Measurements from ENCODE around the gene CTPS1. TPM values are rescaled to one million over a fixed set of nuclear protein-coding genes. Genes with fewer than 3 reads are reported as not detected.

Gene CTPS1
- total RNA-seq, 1 donor from 2014 or later = 25.6 TPM

- DNase-seq (ENCODE audit: extremely low spot score, unreplicated experiment) = no peak
- peaks cover 24% of the 10 kb centered on the region for H3K36me3 Mint-ChIP-seq (ENCODE audit: unreplicated experiment)
- no peak for TF ChIP-seq CTCF (IDR thresholded peaks at IDR 0.05)
- no peaks in the 10 kb centered on the region for H3K27me3 Mint-ChIP-seq (ENCODE audit: unreplicated experiment)
- no peak overlapping the region for H3K4me3 Mint-ChIP-seq (ENCODE audit: unreplicated experiment)
- no peaks in the 10 kb centered on the region for H3K4me1 Mint-ChIP-seq (ENCODE audit: unreplicated experiment)
- H3K9me3 Mint-ChIP-seq (ENCODE audit: unreplicated experiment) = no peaks in the 10 kb centered on the region
- no peak overlapping the region for H3K27ac Mint-ChIP-seq (ENCODE audit: unreplicated experiment)
Measured at GRCh38 chr1:41037116-41037903, 57.8 kb downstream of the CTPS1 start.

- no peak for DNase-seq (ENCODE audit: extremely low spot score, unreplicated experiment)
- no peaks in the 10 kb centered on the region for H3K9me3 Mint-ChIP-seq (ENCODE audit: unreplicated experiment)
- H3K4me1 Mint-ChIP-seq (ENCODE audit: unreplicated experiment) = no peaks in the 10 kb centered on the region
- H3K27ac Mint-ChIP-seq (ENCODE audit: unreplicated experiment) = no peak overlapping the region
- H3K4me3 Mint-ChIP-seq (ENCODE audit: unreplicated experiment) = no peak overlapping the region
- TF ChIP-seq CTCF (IDR thresholded peaks at IDR 0.05) = no peak
- H3K36me3 Mint-ChIP-seq (ENCODE audit: unreplicated experiment) = peaks cover 23% of the 10 kb centered on the region
- H3K27me3 Mint-ChIP-seq (ENCODE audit: unreplicated experiment) = no peaks in the 10 kb centered on the region
Measured at GRCh38 chr1:41038110-41038509, 58.6 kb downstream of the CTPS1 start.

GRCh38 chr1:41041614-41042270, 62.2 kb downstream of the CTPS1 start:
- Mint-ChIP-seq H3K27me3 (ENCODE audit: unreplicated experiment) (no peaks in the 10 kb centered on the region), H3K27ac (ENCODE audit: unreplicated experiment) (no peak overlapping the region), H3K36me3 (ENCODE audit: unreplicated experiment) (peaks cover 20% of the 10 kb centered on the region), H3K4me1 (ENCODE audit: unreplicated experiment) (no peaks in the 10 kb centered on the region), H3K4me3 (ENCODE audit: unreplicated experiment) (no peak overlapping the region), H3K9me3 (ENCODE audit: unreplicated experiment) (no peaks in the 10 kb centered on the region)
- TF ChIP-seq CTCF (IDR thresholded peaks at IDR 0.05) = no peak
- no peak for DNase-seq (ENCODE audit: extremely low spot score, unreplicated experiment)

- Mint-ChIP-seq H3K4me3 (ENCODE audit: unreplicated experiment) (no peak overlapping the region), H3K27me3 (ENCODE audit: unreplicated experiment) (no peaks in the 10 kb centered on the region), H3K36me3 (ENCODE audit: unreplicated experiment) (peaks cover 28% of the 10 kb centered on the region), H3K27ac (ENCODE audit: unreplicated experiment) (no peak overlapping the region), H3K9me3 (ENCODE audit: unreplicated experiment) (no peaks in the 10 kb centered on the region), H3K4me1 (ENCODE audit: unreplicated experiment) (no peaks in the 10 kb centered on the region)
- no peak for DNase-seq (ENCODE audit: extremely low spot score, unreplicated experiment)
- TF ChIP-seq CTCF (IDR thresholded peaks at IDR 0.05) = no peak
Measured at GRCh38 chr1:41044187-41044586, 64.7 kb downstream of the CTPS1 start.

GRCh38 chr1:41045740-41046139, 66.2 kb downstream of the CTPS1 start:
- no peak for DNase-seq (ENCODE audit: extremely low spot score, unreplicated experiment)
- H3K9me3 Mint-ChIP-seq (ENCODE audit: unreplicated experiment) = no peaks in the 10 kb centered on the region
- no peak for TF ChIP-seq CTCF (IDR thresholded peaks at IDR 0.05)
- no peaks in the 10 kb centered on the region for H3K4me1 Mint-ChIP-seq (ENCODE audit: unreplicated experiment)
- H3K36me3 Mint-ChIP-seq (ENCODE audit: unreplicated experiment) = peaks cover 28% of the 10 kb centered on the region
- no peaks in the 10 kb centered on the region for H3K27me3 Mint-ChIP-seq (ENCODE audit: unreplicated experiment)
- H3K4me3 Mint-ChIP-seq (ENCODE audit: unreplicated experiment) = no peak overlapping the region
- H3K27ac Mint-ChIP-seq (ENCODE audit: unreplicated experiment) = peak overlapping the region; percentile 46

Data from osteocyte (in vitro differentiated cells).